Brain microvascular endothelial cell (primary cell): ENCODE results near the gene TMEM221.

Source experiments
- DNase-seq: peaks from one replicate; pipeline ENCODE4 v3.0.0-alpha.2; 2020
- H3K27ac ChIP-seq: fragments of 250-450 bp; sonication (Bioruptor Pico); 2 replicates; pipeline ENCODE4 v1.5.1; 2020; ENCODE audit warnings: mild to moderate bottlenecking, moderate library complexity
- H3K27me3 ChIP-seq: fragments of 250-450 bp; sonication (Bioruptor Pico); replicated peaks from 2 replicates; pipeline ENCODE4 v1.5.1; 2020; ENCODE audit warnings: mild to moderate bottlenecking
- H3K36me3 ChIP-seq: fragments of 250-450 bp; sonication (Bioruptor Pico); replicated peaks from 2 replicates; pipeline ENCODE4 v1.5.1; 2020; ENCODE audit warnings: mild to moderate bottlenecking
- H3K4me3 ChIP-seq: 2 replicates; pipeline ENCODE4 v1.5.1; 2011; ENCODE audit warnings: low read depth, mild to moderate bottlenecking, control low read depth, low read length, moderate library complexity
- in situ Hi-C: cut with HindIII; loops from 2 replicates; pipeline ENCODE4 v1.10.0; 2017; ENCODE audit warnings: low sequenced_read_pairs, low pct_ligation_motif_present
- TF ChIP-seq, protein P1 (sequence below): IDR thresholded peaks from 2 replicates; pipeline ENCODE4 v1.5.1; 2011; ENCODE audit warnings: low read depth, mild to moderate bottlenecking, moderate library complexity, low read length, control low read depth, inconsistent platforms; ENCODE audit errors: missing control alignments

Gene TMEM221

GRCh38 chr19:17460372-17461230 is 12.1 kb upstream of the TMEM221 start, which contains the start of gene NXNL1:
NXNL1 (minus strand) TSS chr19:17460926; CDS start chr19:17460869, 57 bp downstream.
- in situ Hi-C loops: no loop called here
- no peak within 1 kb of the TSS for H3K4me3 ChIP-seq
- H3K36me3 ChIP-seq: no peaks in the 10 kb centered on the region
- H3K27me3 ChIP-seq: peaks cover 8% of the 10 kb centered on the region
- no peak for DNase-seq
- H3K27ac ChIP-seq: no peak within 1 kb of the TSS
- TF ChIP-seq, protein P1, sequence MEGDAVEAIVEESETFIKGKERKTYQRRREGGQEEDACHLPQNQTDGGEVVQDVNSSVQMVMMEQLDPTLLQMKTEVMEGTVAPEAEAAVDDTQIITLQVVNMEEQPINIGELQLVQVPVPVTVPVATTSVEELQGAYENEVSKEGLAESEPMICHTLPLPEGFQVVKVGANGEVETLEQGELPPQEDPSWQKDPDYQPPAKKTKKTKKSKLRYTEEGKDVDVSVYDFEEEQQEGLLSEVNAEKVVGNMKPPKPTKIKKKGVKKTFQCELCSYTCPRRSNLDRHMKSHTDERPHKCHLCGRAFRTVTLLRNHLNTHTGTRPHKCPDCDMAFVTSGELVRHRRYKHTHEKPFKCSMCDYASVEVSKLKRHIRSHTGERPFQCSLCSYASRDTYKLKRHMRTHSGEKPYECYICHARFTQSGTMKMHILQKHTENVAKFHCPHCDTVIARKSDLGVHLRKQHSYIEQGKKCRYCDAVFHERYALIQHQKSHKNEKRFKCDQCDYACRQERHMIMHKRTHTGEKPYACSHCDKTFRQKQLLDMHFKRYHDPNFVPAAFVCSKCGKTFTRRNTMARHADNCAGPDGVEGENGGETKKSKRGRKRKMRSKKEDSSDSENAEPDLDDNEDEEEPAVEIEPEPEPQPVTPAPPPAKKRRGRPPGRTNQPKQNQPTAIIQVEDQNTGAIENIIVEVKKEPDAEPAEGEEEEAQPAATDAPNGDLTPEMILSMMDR: no peak

DNA sequence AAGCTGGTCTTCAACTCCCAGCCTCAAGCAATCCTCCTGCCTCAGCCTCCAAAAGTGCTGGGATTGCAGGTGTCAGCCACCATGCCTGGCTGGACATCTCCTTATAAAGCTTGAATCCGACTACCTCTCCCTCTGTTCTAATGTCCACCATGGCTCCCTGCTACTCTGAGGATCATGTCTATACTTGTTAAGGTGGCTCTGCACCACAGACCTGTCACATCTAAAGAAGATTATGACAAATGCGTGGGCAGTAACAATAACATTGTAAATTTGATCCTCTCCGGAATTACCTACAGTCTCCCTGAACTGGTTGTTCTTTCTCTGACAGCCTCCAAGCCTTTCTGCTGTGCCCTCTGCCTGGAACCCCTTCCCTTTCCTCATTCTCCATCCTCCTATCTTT is 10.5 kb upstream of the TMEM221 start:
- in situ Hi-C loops: no loop called here
- TF ChIP-seq, protein P1: no peak
- Histone ChIP-seq H3K27ac (no peak overlapping the region), H3K36me3 (no peaks in the 10 kb centered on the region), H3K4me3 (no peak overlapping the region), H3K27me3 (peaks cover 19% of the 10 kb centered on the region)
- no peak for DNase-seq

- Histone ChIP-seq H3K36me3 (no peaks in the 10 kb centered on the region), H3K27ac (no peak overlapping the region), H3K27me3 (peaks cover 23% of the 10 kb centered on the region), H3K4me3 (no peak overlapping the region)
- TF ChIP-seq, protein P1: no peak
- DNase-seq: no peak
- in situ Hi-C loops: no loop called here
These were observed 9.1 kb upstream of the TMEM221 start for GRCh38 chr19:17457616-17458015.

- in situ Hi-C loops: no loop called here
- Histone ChIP-seq H3K36me3 (no peaks in the 10 kb centered on the region), H3K27me3 (peaks cover 23% of the 10 kb centered on the region), H3K4me3 (no peak overlapping the region), H3K27ac (no peak overlapping the region)
- TF ChIP-seq, protein P1: no peak
- DNase-seq: no peak
These were observed 7.7 kb upstream of the TMEM221 start for GRCh38 chr19:17456127-17456526.

- Histone ChIP-seq H3K4me3 (no peak overlapping the region), H3K27me3 (peaks cover 23% of the 10 kb centered on the region), H3K36me3 (no peaks in the 10 kb centered on the region), H3K27ac (no peak overlapping the region)
- TF ChIP-seq, protein P1: no peak
- DNase-seq: no peak
- in situ Hi-C loops: no loop called here
These were observed 7.0 kb upstream of the TMEM221 start for GRCh38 chr19:17455308-17456123.
